ENCODE results near the gene GPR156.
"Not testable (repeated sequence)": the region's sequence is repeated elsewhere in the genome, so short reads cannot be mapped to it uniquely, and the experiment has no call there.

The GPR156 gene

GRCh38 chr3:120274739-120275167, 10.3 kb downstream of the GPR156 start:
- DNase-seq (ENCODE audit: low read depth in 2 of 2): no peak

GRCh38 chr3:120272286-120272685, 12.7 kb downstream of the GPR156 start:
- DNase-seq (ENCODE audit: low read depth in 2 of 2): no peak

- no peak for DNase-seq (ENCODE audit: low read depth in 2 of 2)
These were observed 19.0 kb downstream of the GPR156 start for GRCh38 chr3:120265989-120266388.

GRCh38 chr3:120264963-120265362, 20.1 kb downstream of the GPR156 start:
- no peak for DNase-seq (ENCODE audit: low read depth in 2 of 2)

GRCh38 chr3:120263792-120264191, 21.2 kb downstream of the GPR156 start:
- DNase-seq (ENCODE audit: low read depth in 2 of 2): no peak

- no peak for DNase-seq (ENCODE audit: low read depth in 2 of 2)
These were observed 27.0 kb downstream of the GPR156 start for GRCh38 chr3:120258009-120258408.

GRCh38 chr3:120245386-120245785, 39.6 kb downstream of the GPR156 start:
- DNase-seq (ENCODE audit: low read depth in 2 of 2): no peak

GRCh38 chr3:120244834-120245225, 40.2 kb downstream of the GPR156 start:
- no peak for DNase-seq (ENCODE audit: low read depth in 2 of 2)

GRCh38 chr3:120239644-120240043, 45.4 kb downstream of the GPR156 start:
- no peak for DNase-seq (ENCODE audit: low read depth in 2 of 2)

- no peak for DNase-seq (ENCODE audit: low read depth in 2 of 2)
These were observed 57.2 kb downstream of the GPR156 start for GRCh38 chr3:120227710-120228347.

- DNase-seq (ENCODE audit: low read depth in 2 of 2): no peak
These were observed 60.8 kb downstream of the GPR156 start for GRCh38 chr3:120224237-120224636.

- no peak for DNase-seq (ENCODE audit: low read depth in 2 of 2)
These were observed 66.0 kb downstream of the GPR156 start for GRCh38 chr3:120218981-120219380.

GRCh38 chr3:120216633-120217032, 68.4 kb downstream of the GPR156 start:
- DNase-seq (ENCODE audit: low read depth in 2 of 2): not testable (repeated sequence)

GRCh38 chr3:120214176-120214575, 70.8 kb downstream of the GPR156 start:
- DNase-seq (ENCODE audit: low read depth in 2 of 2): no peak

GRCh38 chr3:120212505-120212904, 72.5 kb downstream of the GPR156 start:
- no peak for DNase-seq (ENCODE audit: low read depth in 2 of 2)

- DNase-seq (ENCODE audit: low read depth in 2 of 2): no peak
These were observed 75.6 kb downstream of the GPR156 start for GRCh38 chr3:120209425-120209824.

GRCh38 chr3:120204338-120204737, 80.7 kb downstream of the GPR156 start:
- DNase-seq (ENCODE audit: low read depth in 2 of 2): no peak

- DNase-seq (ENCODE audit: low read depth in 2 of 2): no peak
These were observed 81.4 kb downstream of the GPR156 start for GRCh38 chr3:120203621-120204020.

GRCh38 chr3:120203016-120203415, 82.0 kb downstream of the GPR156 start:
- no peak for DNase-seq (ENCODE audit: low read depth in 2 of 2)

GRCh38 chr3:120202363-120202762, 82.7 kb downstream of the GPR156 start:
- DNase-seq (ENCODE audit: low read depth in 2 of 2): no peak

- no peak for DNase-seq (ENCODE audit: low read depth in 2 of 2)
These were observed 84.4 kb downstream of the GPR156 start for GRCh38 chr3:120200493-120201235.

- DNase-seq (ENCODE audit: low read depth in 2 of 2): no peak
These were observed 86.6 kb downstream of the GPR156 start for GRCh38 chr3:120198305-120198878.

- no peak for DNase-seq (ENCODE audit: low read depth in 2 of 2)
These were observed 88.2 kb downstream of the GPR156 start for GRCh38 chr3:120196812-120197211.

Data from stimulated activated CD4-positive, alpha-beta T cell treated with anti-CD3 and anti-CD28 coated beads, Interleukin-4, amount 100 ng/mL, for 48 hours (primary cell).